B cell (primary cell): Measurements from ENCODE around the gene SMARCA4.

Experiments
- EZH2 ChIP-seq: IDR thresholded peaks from 2 replicates; pipeline ENCODE4 v1.6.1; 2012; ENCODE audit warnings: borderline replicate concordance, low read depth, mild to moderate bottlenecking, moderate library complexity, low read length; ENCODE audit not compliant: insufficient read depth, poor library complexity, severe bottlenecking
- TF ChIP-seq, protein P1 (sequence below): fragments of 200-600 bp; IDR thresholded peaks from one replicate; pipeline ENCODE4 v1.8.0; 2022; ENCODE audit warnings: antibody characterized with exemption, mild to moderate bottlenecking

GRCh38 chr19:10998045-10998533 lies 37.3 kb downstream of the SMARCA4 start:
- TF ChIP-seq, protein P1, sequence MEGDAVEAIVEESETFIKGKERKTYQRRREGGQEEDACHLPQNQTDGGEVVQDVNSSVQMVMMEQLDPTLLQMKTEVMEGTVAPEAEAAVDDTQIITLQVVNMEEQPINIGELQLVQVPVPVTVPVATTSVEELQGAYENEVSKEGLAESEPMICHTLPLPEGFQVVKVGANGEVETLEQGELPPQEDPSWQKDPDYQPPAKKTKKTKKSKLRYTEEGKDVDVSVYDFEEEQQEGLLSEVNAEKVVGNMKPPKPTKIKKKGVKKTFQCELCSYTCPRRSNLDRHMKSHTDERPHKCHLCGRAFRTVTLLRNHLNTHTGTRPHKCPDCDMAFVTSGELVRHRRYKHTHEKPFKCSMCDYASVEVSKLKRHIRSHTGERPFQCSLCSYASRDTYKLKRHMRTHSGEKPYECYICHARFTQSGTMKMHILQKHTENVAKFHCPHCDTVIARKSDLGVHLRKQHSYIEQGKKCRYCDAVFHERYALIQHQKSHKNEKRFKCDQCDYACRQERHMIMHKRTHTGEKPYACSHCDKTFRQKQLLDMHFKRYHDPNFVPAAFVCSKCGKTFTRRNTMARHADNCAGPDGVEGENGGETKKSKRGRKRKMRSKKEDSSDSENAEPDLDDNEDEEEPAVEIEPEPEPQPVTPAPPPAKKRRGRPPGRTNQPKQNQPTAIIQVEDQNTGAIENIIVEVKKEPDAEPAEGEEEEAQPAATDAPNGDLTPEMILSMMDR: no peak
- TF ChIP-seq EZH2: no peak
